Retinal pigment epithelial cell (primary cell): Measurements from ENCODE around the gene SOCS7.

Experiments
- DNase-seq: peaks from one replicate; pipeline ENCODE4 v3.0.0-alpha.2; 2010; ENCODE audit warnings: low read depth
- H3K4me3 ChIP-seq: 2 replicates; pipeline ENCODE4 v1.5.1; 2011; ENCODE audit warnings: mild to moderate bottlenecking, low read length, control low read depth, moderate library complexity
- CTCF ChIP-seq: conservative IDR thresholded peaks from 2 replicates; pipeline ENCODE4 v1.5.1; 2011; ENCODE audit warnings: low read depth, low read length, control low read depth, inconsistent platforms

SOCS7 gene

GRCh38 chr17:38351412-38352222, at the start of gene SOCS7:
SOCS7 (plus strand) TSS chr17:38351844; CDS start chr17:38352053, 209 bp downstream.
- DNase-seq: peak; percentile 60
- TF ChIP-seq CTCF: no peak
- H3K4me3 ChIP-seq: peak within 1 kb of the TSS; percentile 69

DNA sequence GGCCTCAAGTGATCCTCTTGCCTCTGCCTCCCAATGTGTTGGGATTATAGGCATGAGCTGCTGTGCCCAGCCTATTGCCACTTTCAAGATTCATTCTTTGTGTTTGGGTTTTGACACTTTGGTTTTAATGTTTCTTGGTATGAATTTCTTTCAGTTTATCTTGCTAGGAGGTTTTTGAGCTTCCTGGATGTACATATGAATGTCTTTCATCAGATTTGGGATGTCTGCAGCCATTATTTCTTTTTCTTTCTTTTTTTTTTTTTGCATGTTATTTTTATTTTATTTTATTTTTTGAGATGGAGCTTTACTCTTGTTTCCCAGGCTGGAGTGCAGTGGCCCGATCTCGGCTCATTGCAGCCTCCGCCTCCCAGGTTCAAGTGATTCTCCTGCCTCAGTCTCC, 36.1 kb upstream of the SOCS7 start:
- no peak for TF ChIP-seq CTCF
- DNase-seq: no peak
- no peak overlapping the region for H3K4me3 ChIP-seq

DNA sequence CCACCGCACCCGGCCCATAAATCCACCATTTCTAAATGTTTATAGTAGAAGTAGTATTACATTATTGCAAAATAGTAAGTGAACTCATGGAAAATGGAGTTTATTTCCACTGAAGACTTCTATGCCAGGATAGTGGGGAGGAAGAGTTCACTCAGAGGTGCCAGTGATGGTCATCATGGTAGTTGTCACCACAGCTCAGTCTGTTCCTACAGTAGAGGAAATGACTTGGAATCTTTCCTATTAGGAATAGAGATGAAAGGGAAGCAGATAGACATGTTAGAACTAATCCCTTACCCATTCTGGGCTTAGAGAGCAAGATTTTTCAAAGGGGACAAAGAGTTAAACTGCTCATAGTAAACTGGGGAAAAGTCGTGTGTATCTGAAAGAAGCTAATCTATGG, 34.6 kb upstream of the SOCS7 start:
- TF ChIP-seq CTCF: no peak
- DNase-seq: no peak
- H3K4me3 ChIP-seq: no peak overlapping the region

DNA sequence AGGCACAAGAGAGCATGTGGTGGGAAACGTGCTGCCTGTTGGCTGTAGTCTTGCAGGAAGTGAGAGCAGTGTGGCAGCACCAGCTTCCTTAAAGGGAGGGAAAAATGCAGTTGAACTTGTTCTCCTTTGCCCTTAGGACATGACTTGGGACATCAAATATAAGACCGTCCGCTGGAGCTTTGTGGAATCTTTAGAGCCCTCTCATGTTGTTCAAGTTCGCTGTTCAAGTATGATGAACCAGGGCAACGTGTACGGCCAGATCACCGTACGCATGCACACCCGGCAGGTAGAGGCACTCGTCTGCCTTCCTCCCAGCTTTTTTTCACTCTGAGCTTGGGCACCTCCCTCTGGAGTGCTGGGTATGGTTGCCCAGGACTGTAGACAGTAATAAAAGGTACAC, 31.2 kb upstream of the SOCS7 start:
- no peak for DNase-seq
- H3K4me3 ChIP-seq: no peak overlapping the region
- TF ChIP-seq CTCF: no peak

- DNase-seq: no peak
- no peak overlapping the region for H3K4me3 ChIP-seq
- TF ChIP-seq CTCF: peak; percentile 75
Observed at GRCh38 chr17:38322156-38322779, 29.4 kb upstream of the SOCS7 start.

DNA sequence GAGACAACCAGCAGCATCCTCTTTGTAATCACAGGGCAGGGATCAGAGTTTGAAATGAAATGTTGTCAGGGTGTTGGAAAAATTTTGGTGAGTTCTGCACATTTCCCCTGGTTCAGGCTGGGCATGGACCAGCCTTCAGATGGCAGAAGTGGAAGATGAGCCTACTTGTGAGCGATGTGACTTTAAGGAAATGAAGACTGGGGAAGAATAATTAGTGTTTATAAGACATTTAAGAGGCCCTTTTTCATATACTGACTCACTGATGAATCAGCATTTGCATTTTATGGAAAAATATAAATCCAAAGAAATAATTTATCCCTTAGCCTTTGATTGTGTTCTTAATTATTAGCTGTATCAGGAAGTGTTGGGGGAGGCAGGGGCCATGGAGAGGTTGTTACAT, 28.7 kb upstream of the SOCS7 start:
- H3K4me3 ChIP-seq: no peak overlapping the region
- no peak for DNase-seq
- TF ChIP-seq CTCF: no peak

GRCh38 chr17:38324141-38324697, 27.4 kb upstream of the SOCS7 start:
- no peak for DNase-seq
- no peak for TF ChIP-seq CTCF
- H3K4me3 ChIP-seq: no peak overlapping the region
